ENCODE measurements around the gene SLC22A7.

DNA sequence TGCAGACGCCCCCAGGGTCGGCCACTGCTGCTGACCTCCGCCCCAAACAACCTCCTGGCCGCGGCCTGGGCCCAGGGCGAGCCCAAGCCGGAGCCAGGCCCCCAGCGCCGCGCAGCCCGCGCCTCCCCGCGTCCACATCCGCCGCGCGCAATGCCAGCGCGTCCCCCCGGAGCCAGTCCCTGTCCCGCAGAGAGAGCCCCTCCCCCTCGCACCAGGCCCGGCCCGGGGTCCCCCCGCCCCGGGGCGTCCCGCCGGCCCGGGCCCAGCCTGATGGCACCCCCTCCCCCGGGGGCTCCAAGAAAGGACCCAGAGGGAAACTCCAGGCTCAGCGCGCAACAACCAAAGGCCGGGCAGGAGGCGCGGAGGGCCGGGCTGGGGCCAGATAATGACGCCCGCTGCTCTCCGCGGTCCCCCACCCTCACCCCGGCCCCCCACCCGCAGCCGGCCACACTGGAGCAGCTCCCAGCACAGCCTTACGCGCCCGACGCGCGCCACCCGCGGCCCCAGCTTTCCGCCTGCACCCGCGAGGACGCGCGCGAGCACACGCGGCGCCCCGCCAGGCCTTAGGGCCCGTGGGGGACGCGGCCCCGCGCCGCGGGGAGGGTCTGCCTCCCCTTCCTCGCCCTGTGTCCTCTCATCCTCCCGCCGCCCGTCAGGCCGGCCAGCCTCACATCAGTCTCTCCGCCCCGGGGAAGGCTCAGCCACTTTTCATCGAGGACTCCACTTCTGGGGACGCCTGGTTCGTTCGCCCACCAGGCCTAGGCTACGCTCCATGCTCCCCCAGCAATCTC, 12.9 kb upstream of the SLC22A7 start:
- TF ChIP-seq, protein P1, sequence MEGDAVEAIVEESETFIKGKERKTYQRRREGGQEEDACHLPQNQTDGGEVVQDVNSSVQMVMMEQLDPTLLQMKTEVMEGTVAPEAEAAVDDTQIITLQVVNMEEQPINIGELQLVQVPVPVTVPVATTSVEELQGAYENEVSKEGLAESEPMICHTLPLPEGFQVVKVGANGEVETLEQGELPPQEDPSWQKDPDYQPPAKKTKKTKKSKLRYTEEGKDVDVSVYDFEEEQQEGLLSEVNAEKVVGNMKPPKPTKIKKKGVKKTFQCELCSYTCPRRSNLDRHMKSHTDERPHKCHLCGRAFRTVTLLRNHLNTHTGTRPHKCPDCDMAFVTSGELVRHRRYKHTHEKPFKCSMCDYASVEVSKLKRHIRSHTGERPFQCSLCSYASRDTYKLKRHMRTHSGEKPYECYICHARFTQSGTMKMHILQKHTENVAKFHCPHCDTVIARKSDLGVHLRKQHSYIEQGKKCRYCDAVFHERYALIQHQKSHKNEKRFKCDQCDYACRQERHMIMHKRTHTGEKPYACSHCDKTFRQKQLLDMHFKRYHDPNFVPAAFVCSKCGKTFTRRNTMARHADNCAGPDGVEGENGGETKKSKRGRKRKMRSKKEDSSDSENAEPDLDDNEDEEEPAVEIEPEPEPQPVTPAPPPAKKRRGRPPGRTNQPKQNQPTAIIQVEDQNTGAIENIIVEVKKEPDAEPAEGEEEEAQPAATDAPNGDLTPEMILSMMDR (IDR thresholded peaks at IDR 0.05) = no peak
- TF ChIP-seq POLR2A (IDR thresholded peaks at IDR 0.05) (no peak), POLR2AphosphoS5 (IDR thresholded peaks at IDR 0.05) (no peak)
